Measurements from ENCODE around the gene MTMR11.

The MTMR11 gene

GRCh38 chr1:149936992-149937705 is 470 bp upstream of the MTMR11 start:
- DNase-seq (ENCODE audit: low spot score), result no peak

DNA sequence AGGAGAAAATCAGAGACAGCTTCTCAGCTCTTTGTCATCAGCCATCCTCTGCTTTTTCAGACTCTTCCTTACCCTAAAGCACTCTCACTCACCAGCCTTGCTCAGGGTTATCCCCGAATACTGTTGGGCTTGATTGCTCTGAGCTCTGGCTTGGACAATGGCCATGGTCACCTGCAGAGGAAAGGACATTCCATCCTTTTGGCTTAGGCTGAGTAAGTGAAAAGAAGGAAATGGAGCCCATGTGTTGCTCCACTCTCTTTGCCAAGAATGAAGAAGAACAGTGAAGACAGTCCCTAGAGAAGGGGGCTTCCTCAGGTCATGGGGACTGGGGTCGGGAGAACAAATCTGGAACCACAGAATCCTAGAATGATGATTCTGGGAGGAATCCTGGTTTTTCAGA is 2.3 kb downstream of the MTMR11 start:
- no peak for DNase-seq (ENCODE audit: low spot score)

DNA sequence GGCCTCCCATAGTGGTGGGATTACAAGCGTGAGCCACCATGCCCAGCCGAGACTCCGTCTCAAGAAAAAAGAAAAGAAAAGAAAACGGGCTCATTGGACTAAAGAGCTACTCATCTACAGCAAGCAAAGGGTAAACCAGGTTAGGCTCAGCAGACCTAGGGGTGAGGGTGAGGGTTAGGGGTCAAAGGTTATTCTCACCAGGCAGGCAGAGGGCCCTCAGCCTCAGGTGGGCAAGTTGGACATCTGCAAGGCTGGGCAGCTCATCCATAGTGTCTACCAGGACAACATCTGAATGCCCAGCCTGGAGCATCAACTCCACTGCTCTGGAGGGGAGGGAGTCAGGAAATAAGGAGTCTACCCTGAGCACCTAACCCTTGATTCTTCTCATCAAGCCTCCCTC is 3.5 kb downstream of the MTMR11 start:
- no peak for DNase-seq (ENCODE audit: low spot score)

- DNase-seq (ENCODE audit: low spot score), result no peak
Observed at GRCh38 chr1:149932474-149932873, 4.2 kb downstream of the MTMR11 start.

- no peak for DNase-seq (ENCODE audit: low spot score)
Observed at GRCh38 chr1:149931212-149931790, 5.4 kb downstream of the MTMR11 start.

GRCh38 chr1:149929856-149930255 is 6.8 kb downstream of the MTMR11 start:
- DNase-seq (ENCODE audit: low spot score), result no peak

DNA sequence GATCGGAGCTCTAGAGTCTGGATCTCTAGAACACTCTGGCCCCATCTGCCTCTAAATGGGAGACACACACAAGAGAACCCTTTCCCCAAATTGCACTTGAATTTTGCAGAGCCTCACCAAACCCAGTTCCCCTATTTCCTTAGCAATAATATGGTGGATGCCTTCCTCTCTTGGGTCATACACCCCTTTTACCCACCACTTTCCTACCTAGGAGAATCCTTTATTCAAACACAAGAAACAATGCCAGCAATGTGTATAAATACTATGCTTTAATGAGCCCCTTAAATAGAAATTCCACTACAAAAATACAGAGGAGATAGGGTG is 8.3 kb downstream of the MTMR11 start:
- DNase-seq (ENCODE audit: low spot score), result no peak

DNA sequence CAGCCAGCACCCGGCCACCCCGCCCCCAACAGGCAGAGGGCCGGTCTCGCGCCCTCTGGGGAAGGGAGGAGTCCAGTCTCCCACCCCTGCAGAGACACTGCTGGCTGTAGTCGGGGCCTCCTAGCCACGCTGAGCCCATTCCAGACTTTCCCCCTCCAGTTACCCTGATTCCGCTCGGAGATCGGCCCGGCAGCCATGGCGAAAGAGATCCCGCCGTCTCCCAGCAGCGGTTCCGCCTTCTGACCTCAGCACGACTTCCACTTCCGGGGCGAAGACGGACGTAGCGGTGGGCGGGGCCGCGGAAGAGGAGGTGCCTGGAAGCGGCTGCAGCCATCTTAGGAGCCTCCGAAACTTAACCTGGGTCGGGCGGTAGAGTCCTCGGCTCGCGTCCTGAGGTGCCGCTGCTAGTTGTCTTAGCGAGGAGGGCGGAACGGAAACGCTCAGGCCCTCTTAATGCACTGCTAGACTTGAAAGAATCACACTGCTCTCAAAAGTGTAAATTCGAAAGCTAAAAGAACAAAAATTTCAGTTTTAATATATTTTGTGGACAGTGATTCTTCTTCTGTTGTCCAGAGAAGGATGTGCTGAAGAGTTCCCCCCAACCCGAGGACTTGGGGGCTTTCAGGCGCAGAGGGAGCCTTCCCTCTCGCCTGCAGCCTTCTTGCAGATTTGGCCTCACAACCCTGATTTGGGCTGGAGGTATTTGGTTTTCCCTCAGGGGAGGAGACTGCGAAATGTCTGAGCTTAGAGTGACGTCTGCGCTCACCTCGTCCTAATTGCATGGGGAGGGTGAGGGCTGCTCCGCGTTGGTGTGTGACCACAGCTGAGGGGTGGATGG is 8.9 kb downstream of the MTMR11 start, which contains the start of gene SF3B4:
Gene SF3B4, minus strand, starts transcription at position 241 of the 838 bp plus-strand sequence. Its CDS starts 44 bp downstream, at position 197.
- DNase-seq (ENCODE audit: low spot score), result peak; percentile 95

DNA sequence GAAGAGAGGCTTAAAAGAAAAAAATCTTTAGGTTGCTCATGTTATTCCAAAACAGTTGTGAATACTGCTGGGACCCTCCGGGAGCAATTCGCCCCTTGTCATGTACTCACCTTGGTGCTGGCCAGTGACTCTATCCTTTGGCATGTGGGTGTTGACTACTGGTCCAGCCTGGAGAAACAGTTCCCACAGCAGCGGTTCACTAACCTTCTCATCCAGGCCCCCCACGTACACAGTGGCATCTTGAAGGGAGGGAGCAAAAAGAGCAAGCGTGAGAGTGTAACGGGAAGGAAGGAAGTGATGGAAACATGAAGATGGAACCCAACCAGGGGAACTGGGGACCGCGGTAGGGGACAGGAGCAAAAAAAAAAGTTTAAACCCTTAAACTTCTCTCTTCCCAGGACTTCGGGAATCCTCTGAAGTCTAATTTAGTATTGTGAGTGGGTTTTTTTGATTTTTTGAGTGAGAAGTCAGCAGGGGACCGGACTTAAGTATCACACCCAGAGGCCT is 9.6 kb downstream of the MTMR11 start:
- DNase-seq (ENCODE audit: low spot score), result no peak

- no peak for DNase-seq (ENCODE audit: low spot score)
Observed at GRCh38 chr1:149926296-149926695, 10.4 kb downstream of the MTMR11 start.

GRCh38 chr1:149925751-149926150 is 10.9 kb downstream of the MTMR11 start:
- DNase-seq (ENCODE audit: low spot score), result no peak

DNA sequence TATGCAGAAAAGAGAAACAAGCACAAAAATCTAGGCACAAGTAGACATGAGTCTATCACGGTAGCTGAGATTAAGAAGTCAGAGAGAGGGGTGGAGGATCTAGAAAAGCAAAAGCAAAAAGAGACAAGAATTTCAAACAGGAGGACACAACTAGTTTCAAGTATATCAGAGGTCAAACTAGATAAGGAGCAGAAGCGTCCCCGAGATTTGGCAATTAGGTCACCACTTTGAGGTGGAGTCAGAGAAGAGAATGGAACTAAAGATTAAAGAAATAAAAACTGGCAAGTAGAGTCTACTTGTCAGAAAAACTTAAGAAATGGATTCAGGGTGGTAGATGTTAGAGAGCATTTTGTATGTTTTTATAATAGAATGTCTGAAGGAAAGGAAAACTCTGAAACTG is 11.3 kb downstream of the MTMR11 start:
- no peak for DNase-seq (ENCODE audit: low spot score)

GRCh38 chr1:149923626-149924025 is 13.1 kb downstream of the MTMR11 start:
- no peak for DNase-seq (ENCODE audit: low spot score)

DNA sequence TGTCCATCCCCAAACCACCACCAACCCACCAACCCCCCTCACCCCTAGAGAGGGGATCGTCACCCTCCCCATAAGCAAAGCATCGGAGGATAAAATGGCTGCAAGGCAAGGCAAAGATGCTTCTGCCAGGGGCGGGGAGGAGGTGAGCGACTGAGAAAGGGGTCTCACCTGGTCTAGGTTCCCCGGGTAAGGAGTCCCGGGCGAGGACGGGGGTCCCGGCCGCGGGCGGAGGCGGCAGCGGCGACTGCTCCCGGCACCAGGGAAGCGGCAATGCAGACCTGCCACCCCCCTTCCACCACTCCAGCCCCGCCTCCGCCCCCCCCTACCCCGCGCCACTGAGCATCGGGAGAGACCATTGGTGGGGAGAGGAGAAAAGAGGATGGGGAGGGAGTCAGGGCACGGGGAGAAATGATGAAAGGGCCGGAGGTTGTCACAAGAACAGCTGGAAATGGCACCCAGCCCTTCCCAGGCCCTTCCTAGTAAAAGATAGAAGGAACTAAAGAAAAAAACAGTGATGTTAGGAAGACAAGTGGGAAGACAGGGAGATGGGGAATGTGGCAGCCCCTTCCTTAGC is 19.0 kb downstream of the MTMR11 start, which contains the start of gene SV2A:
Gene SV2A, minus strand, starts transcription at position 274 of the 574 bp plus-strand sequence. CDS start 4,004 bp downstream, outside the sequence.
- DNase-seq (ENCODE audit: low spot score), result peak; percentile 10

DNA sequence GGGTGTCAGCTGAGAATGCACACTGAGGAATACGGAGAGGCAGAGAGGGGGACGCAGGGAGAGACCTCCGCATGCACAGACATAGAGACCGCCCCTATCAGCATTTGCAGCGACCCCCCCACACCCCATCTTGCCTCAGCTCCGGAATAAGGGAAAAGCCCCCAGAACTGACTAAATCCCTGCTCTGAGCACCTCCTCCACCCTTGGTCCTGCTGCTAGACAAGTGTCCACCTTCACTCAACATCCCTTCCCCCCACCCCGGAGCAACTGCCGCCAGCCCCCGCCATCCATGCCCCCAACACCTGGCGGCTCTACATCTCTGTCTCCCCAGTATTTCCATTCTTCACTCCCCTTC is 19.8 kb downstream of the MTMR11 start:
- no peak for DNase-seq (ENCODE audit: low spot score)

DNA sequence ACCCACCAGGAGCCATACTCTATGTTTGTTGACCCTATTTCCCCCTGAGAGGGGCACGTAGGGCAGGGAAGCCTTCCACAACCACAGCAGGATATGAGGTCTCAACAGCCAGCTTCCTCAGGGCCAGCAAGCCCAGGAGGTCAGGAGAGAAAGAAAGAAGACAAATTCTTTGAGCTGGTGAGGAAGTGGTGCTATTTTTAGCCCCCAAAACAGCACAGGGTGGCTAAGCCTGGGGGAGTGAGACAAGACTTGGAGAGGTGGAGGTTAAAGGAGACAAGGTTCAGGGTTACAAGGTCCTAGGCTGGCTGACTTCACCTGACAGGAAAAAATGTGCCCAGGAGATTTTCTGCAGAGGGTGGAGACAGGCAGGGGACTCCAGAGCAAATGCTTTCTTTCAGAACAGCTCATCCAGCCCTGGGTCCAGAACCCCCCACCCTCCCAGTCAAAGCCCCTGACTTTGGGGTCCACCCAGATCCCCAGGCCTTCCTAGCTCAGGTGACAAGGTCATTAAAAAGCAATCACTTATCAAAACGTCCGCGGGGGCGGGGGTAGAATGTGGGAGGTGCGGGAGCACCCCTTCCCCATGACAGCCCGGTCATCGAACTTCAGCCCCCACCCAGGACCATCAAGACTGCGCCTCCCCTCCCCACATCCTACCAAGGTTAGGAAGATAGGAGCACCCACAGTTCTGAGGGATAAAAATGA is 20.3 kb downstream of the MTMR11 start:
- DNase-seq (ENCODE audit: low spot score), result no peak

GRCh38 chr1:149915429-149916192 is 21.1 kb downstream of the MTMR11 start:
- no peak for DNase-seq (ENCODE audit: low spot score)

GRCh38 chr1:149914545-149914944 is 22.1 kb downstream of the MTMR11 start:
- DNase-seq (ENCODE audit: low spot score), result no peak

- DNase-seq (ENCODE audit: low spot score), result no peak
Observed at GRCh38 chr1:149906570-149907075, 30.1 kb downstream of the MTMR11 start.

DNA sequence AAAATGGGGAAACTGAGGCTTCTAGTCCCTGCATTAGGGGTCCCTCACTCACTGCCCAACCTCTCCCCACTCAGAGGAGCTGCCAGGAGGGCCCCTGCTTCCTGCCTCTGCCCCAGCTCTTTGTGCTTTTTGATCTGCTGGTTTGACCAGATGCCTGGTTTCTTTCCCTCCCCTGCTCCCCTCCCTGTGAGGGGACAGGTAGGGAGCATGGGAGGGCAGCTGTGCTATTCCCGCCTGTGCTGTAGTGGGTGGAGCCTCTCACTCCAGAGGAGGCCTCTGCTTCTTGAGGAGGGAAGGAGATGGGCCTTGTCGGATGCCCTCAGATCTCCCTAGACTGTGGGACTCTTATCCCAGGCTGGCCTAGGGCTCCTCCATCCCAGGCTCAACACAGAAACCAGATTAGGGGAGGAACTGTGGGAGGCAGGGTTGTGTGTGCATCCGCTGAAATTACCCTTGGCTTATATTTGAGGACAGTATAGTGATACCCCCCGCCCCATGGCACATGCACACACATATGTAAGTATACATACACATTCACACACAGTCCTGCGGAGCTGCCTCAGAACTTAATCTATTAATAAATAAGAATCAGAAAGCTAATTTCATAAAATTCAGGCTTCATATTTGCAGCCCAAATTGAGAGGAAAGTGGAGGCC is 32.7 kb downstream of the MTMR11 start:
- DNase-seq (ENCODE audit: low spot score), result no peak
